HCT116 (cell line): Measurements from ENCODE around the gene UNC79. TPM values are rescaled to one million over a fixed set of nuclear protein-coding genes. Genes with fewer than 3 reads are reported as not detected.

Source experiments
- ATAC-seq: fragments of 200-7000 bp; cut with Tn5 transposase; 2 replicates; pipeline ENCODE4 v1.9.1; 2020; ENCODE audit warnings: mild to moderate bottlenecking, moderate library complexity
- BruUV-seq: library from RNA; stranded (reverse); fragments of 400-500 nt; replicated peaks from 2 replicates; lab custom pipeline; 2021; lab: Mats Ljungman, UMichigan
- CTCF ChIA-PET: fragments of 300-600 bp; sonication (Branson Sonifier 250); formaldehyde crosslinking; loops from one replicate; lab custom pipeline; 2021; ENCODE audit warnings: antibody characterized with exemption; lab: Charles Lee
- POLR2A ChIA-PET: fragments of 300-600, 350-600 bp; sonication (Branson Sonifier 250); formaldehyde crosslinking; loops from one replicate; lab custom pipeline; 2021; ENCODE audit warnings: antibody characterized with exemption; lab: Charles Lee
- RAD21 ChIA-PET, 2 experiments: fragments of 300-600 bp; sonication (Branson Sonifier 250); formaldehyde crosslinking; loops; one replicate each; lab custom pipeline; 2023; ENCODE audit warnings: low total read pairs in 2 of 2; ENCODE audit not compliant: uncharacterized antibody in 2 of 2, unreplicated experiment in 2 of 2, low non-redundant PET in 1 of 2; lab: Charles Lee
- DNase-seq: peaks from one replicate; pipeline ENCODE4 v3.0.0-alpha.2; 2010; ENCODE audit warnings: low read depth, low spot score
- H2AFZ ChIP-seq: fragments of 200-600 bp; shearing (Covaris generic), sonication (generic); 2 replicates; pipeline ENCODE4 v1.6.1; 2017; ENCODE audit warnings: low read depth, mixed run types, mixed read lengths, antibody characterized with exemption, low read length; ENCODE audit not compliant: poor library complexity, severe bottlenecking
- H3K27ac ChIP-seq: 2 replicates; pipeline ENCODE4 v1.5.1; 2012; ENCODE audit warnings: low read depth, low read length
- H3K27me3 ChIP-seq: fragments of 200-600 bp; sonication (generic); 2 replicates; pipeline ENCODE4 v1.6.1; 2016; ENCODE audit warnings: mixed run types, low read length, mixed read lengths; ENCODE audit not compliant: insufficient read depth
- H3K36me3 ChIP-seq, 2 experiments: fragments of 200-500 bp in 1 of 2; fragments of 200-600 bp in 1 of 2; sonication (Bioruptor generic) in 1 of 2; sonication (generic) in 1 of 2; 2 replicates each; pipeline versions ENCODE4 v1.5.1 to v1.6.1; 2014 to 2016; ENCODE audit warnings: low read length in 2 of 2, inconsistent platforms in 1 of 2, mixed read lengths in 1 of 2, mixed run types in 1 of 2; ENCODE audit not compliant: insufficient read depth in 2 of 2, control insufficient read depth in 1 of 2
- H3K4me1 ChIP-seq, 2 experiments: fragments of 200-600 bp in 1 of 2; sonication (generic) in 1 of 2; 2 replicates each; pipeline versions ENCODE4 v1.5.1 to v1.6.1; 2012 to 2017; ENCODE audit warnings: low read length in 2 of 2, inconsistent platforms in 1 of 2, mild to moderate bottlenecking in 1 of 2, mixed read lengths in 1 of 2, mixed run types in 1 of 2, moderate library complexity in 1 of 2; ENCODE audit not compliant: insufficient read depth in 2 of 2, control insufficient read depth in 1 of 2
- H3K4me2 ChIP-seq: fragments of 200-600 bp; sonication (generic); 2 replicates; pipeline ENCODE4 v1.6.1; 2017; ENCODE audit warnings: mixed run types, low read length, mixed read lengths
- H3K4me3 ChIP-seq, 2 experiments: fragments of 200-600 bp in 1 of 2; sonication (generic) in 1 of 2; replicated peaks in 1 of 2; 2 replicates each; pipeline ENCODE4 v1.5.1; 2011 to 2016; ENCODE audit warnings: low read length in 2 of 2, control low read depth in 1 of 2, low read depth in 1 of 2, mild to moderate bottlenecking in 1 of 2, mixed read lengths in 1 of 2, mixed run types in 1 of 2
- H3K79me2 ChIP-seq: fragments of 200-600 bp; sonication (generic); 2 replicates; pipeline ENCODE4 v1.6.1; 2017; ENCODE audit warnings: mild to moderate bottlenecking, mixed run types, low read length, moderate library complexity, mixed read lengths; ENCODE audit not compliant: insufficient read depth
- H3K9ac ChIP-seq: fragments of 200-600 bp; sonication (generic); 2 replicates; pipeline ENCODE4 v1.6.1; 2016; ENCODE audit warnings: low read length, mixed read lengths
- H3K9me2 ChIP-seq: fragments of 200-600 bp; sonication (generic), shearing (Covaris generic); 2 replicates; pipeline ENCODE4 v1.6.1; 2017; ENCODE audit warnings: mixed run types, mild to moderate bottlenecking, moderate library complexity; ENCODE audit not compliant: insufficient read depth
- H3K9me3 ChIP-seq, 2 experiments: fragments of 200-500 bp in 1 of 2; fragments of 200-600 bp in 1 of 2; sonication (Bioruptor generic) in 1 of 2; sonication (generic) in 1 of 2; 2 replicates each; pipeline ENCODE4 v1.6.1; 2014 to 2017; ENCODE audit warnings: low read length in 2 of 2, mixed read lengths in 2 of 2, inconsistent platforms in 1 of 2, low read depth in 1 of 2, mild to moderate bottlenecking in 1 of 2, mixed run types in 1 of 2, moderate library complexity in 1 of 2; ENCODE audit not compliant: control insufficient read depth in 1 of 2, insufficient read depth in 1 of 2
- H4K20me1 ChIP-seq: fragments of 200-600 bp; sonication (generic), shearing (Covaris generic); 2 replicates; pipeline ENCODE4 v1.6.1; 2017; ENCODE audit warnings: mixed run types, mild to moderate bottlenecking, moderate library complexity; ENCODE audit not compliant: insufficient read depth
- CEBPB ChIP-seq: IDR thresholded peaks from 2 replicates; pipeline ENCODE4 v1.6.1; 2012; ENCODE audit warnings: low read depth
- EGR1 ChIP-seq: IDR thresholded peaks from 2 replicates; pipeline ENCODE4 v1.6.1; 2012; ENCODE audit warnings: low read depth
- ELF1 ChIP-seq: IDR thresholded peaks from 2 replicates; pipeline ENCODE4 v1.6.1; 2012; ENCODE audit warnings: low read depth, borderline replicate concordance
- EZH2 ChIP-seq: fragments of 200-600 bp; sonication (generic); IDR thresholded peaks from 2 replicates; pipeline ENCODE4 v1.6.1; 2017; ENCODE audit warnings: antibody characterized with exemption, mixed run types
- EZH2phosphoT487 ChIP-seq: fragments of 200-600 bp; IDR thresholded peaks from 2 replicates; pipeline ENCODE4 v1.6.1; 2018; ENCODE audit warnings: antibody characterized with exemption, borderline replicate concordance
- FOSL1 ChIP-seq: IDR thresholded peaks from 2 replicates; pipeline ENCODE4 v1.6.1; 2012; ENCODE audit warnings: low read depth
- JUND ChIP-seq: IDR thresholded peaks from 2 replicates; pipeline ENCODE4 v1.6.1; 2012
- POLR2A ChIP-seq: IDR thresholded peaks from 2 replicates; pipeline ENCODE4 v1.7.0; 2011; ENCODE audit warnings: borderline replicate concordance; ENCODE audit not compliant: insufficient read depth, insufficient read length; ENCODE audit errors: extremely low read depth
- POLR2AphosphoS5 ChIP-seq: IDR thresholded peaks from 2 replicates; pipeline ENCODE4 v1.6.1; 2011; ENCODE audit warnings: mild to moderate bottlenecking, low read depth, low read length, moderate library complexity
- RAD21 ChIP-seq: IDR thresholded peaks from 2 replicates; pipeline ENCODE4 v1.6.1; 2012; ENCODE audit warnings: low read depth, mild to moderate bottlenecking
- SIN3A ChIP-seq: IDR thresholded peaks from 2 replicates; pipeline ENCODE4 v1.6.1; 2012; ENCODE audit warnings: low read depth
- SP1 ChIP-seq: IDR thresholded peaks from 2 replicates; pipeline ENCODE4 v1.6.1; 2012; ENCODE audit warnings: low read depth
- SRF ChIP-seq: IDR thresholded peaks from 2 replicates; pipeline ENCODE4 v1.6.1; 2012; ENCODE audit warnings: low read depth
- YY1 ChIP-seq: IDR thresholded peaks from 2 replicates; pipeline ENCODE4 v1.6.1; 2011; ENCODE audit warnings: low read length, low read depth, moderate library complexity, mild to moderate bottlenecking; ENCODE audit not compliant: insufficient replicate concordance; ENCODE audit errors: extremely low read depth
- ZFX ChIP-seq: fragments of 450-650 bp; IDR thresholded peaks from 2 replicates; pipeline ENCODE4 v1.6.1; 2017
- ZNF274 ChIP-seq: fragments of 200-500 bp; sonication (Bioruptor generic); IDR thresholded peaks from 2 replicates; pipeline ENCODE4 v1.6.1; 2014; ENCODE audit warnings: mild to moderate bottlenecking, low read depth, low read length, inconsistent platforms
- intact Hi-C: fragments of 100-400 bp; cut with micrococcal nuclease; formaldehyde crosslinking; loops from 2 replicates; pipeline ENCODE4 v1.10.0; 2022
- total RNA-seq: library from RNA; stranded (reverse); gene quantifications from one replicate; pipeline ENCODE4 v1.2.1, GENCODE V29; 2021; ENCODE audit not compliant: unreplicated experiment
- TF ChIP-seq, protein P1 (sequence below): IDR thresholded peaks from 2 replicates; pipeline ENCODE4 v1.6.1; 2011; ENCODE audit warnings: mild to moderate bottlenecking, low read length, moderate library complexity; ENCODE audit not compliant: insufficient replicate concordance; ENCODE audit errors: extremely low read depth

Gene UNC79
- total RNA-seq, 1 experiment from 2014 or later = 0.10 TPM

DNA sequence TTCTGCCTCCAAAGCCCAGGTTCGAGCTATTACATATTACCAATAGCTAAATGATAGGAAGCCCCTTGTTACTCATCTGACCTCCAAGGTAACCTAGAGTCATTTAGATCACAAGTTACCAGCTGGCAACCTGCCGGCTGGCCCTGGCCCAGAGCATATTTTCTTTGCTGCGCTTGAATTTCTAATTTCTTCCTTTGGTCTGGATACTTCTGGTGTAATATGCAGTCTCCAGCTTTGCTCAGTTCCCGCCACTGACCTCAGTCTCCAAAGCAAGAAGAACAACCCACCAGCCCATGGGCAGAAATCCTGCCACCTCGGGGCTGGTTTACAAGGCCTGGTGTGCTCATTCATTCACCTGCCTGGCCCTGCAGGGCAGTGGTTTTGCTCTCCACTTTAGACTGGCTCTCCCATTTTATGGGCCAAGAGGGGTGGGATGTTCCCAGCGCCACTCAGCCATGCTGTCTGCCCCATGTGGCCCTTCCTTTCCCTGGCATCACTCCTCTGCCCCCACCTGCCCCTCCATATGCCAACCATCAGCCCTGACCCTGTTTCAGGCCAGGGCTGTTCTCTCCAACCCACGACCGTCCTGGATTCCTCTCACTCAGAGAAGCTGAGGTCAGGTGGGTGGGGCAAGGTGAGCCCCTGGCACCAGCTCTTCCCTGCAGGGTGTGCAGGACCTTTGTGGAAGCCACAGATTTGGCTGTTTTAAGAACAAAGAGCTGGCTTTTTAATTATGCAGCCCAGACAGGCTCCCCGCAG is 281.5 kb downstream of the UNC79 start:
- no peak overlapping the region for H3K9ac ChIP-seq
- ATAC-seq (no peak), DNase-seq (no peak)
- H3K79me2 ChIP-seq = no peaks in the 10 kb centered on the region
- no peaks in the 10 kb centered on the region for H4K20me1 ChIP-seq
- H3K9me2 ChIP-seq = no peaks in the 10 kb centered on the region
- ChIA-PET CTCF (no interaction called here), POLR2A (no interaction called here), RAD21 (no interaction called here)
- no TSS peak for BruUV-seq
- no peak overlapping the region for H2AFZ ChIP-seq
- TF ChIP-seq ELF1 (no peak), SRF (no peak), ZNF274 (no peak), EZH2phosphoT487 (no peak), SIN3A (no peak), EZH2 (no peak), SP1 (no peak), YY1 (no peak), RAD21 (no peak), ZFX (no peak), FOSL1 (no peak), JUND (no peak), POLR2AphosphoS5 (no peak), CEBPB (no peak), EGR1 (no peak), POLR2A (no peak)
- TF ChIP-seq, protein P1, sequence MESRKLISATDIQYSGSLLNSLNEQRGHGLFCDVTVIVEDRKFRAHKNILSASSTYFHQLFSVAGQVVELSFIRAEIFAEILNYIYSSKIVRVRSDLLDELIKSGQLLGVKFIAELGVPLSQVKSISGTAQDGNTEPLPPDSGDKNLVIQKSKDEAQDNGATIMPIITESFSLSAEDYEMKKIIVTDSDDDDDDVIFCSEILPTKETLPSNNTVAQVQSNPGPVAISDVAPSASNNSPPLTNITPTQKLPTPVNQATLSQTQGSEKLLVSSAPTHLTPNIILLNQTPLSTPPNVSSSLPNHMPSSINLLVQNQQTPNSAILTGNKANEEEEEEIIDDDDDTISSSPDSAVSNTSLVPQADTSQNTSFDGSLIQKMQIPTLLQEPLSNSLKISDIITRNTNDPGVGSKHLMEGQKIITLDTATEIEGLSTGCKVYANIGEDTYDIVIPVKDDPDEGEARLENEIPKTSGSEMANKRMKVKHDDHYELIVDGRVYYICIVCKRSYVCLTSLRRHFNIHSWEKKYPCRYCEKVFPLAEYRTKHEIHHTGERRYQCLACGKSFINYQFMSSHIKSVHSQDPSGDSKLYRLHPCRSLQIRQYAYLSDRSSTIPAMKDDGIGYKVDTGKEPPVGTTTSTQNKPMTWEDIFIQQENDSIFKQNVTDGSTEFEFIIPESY = no peak
- H3K9me3 ChIP-seq = no peaks in the 10 kb centered on the region
- no peaks in the 10 kb centered on the region for H3K27me3 ChIP-seq
- peaks cover 0 to 4% of the 10 kb centered on the region in 2 experiments; a peak in 1 of 4 replicates for H3K4me1 ChIP-seq
- no peak overlapping the region for H3K4me2 ChIP-seq
- H3K4me3 ChIP-seq = no peak overlapping the region
- no peaks in the 10 kb centered on the region for H3K36me3 ChIP-seq
- no peak overlapping the region for H3K27ac ChIP-seq
- intact Hi-C loops = no loop called here
